Pulmonary artery endothelial cell (primary cell): ENCODE data around the gene PYM1. TPM values are rescaled to one million over a fixed set of nuclear protein-coding genes. Genes with fewer than 3 reads are reported as not detected.
"Not testable (repeated sequence)": the region's sequence is repeated elsewhere in the genome, so short reads cannot be mapped to it uniquely, and the experiment has no call there.

Experiments
- DNase-seq: peaks from one replicate; pipeline ENCODE4 v3.0.0-alpha.2; 2011; ENCODE audit warnings: low read depth, low spot score
- total RNA-seq: library from RNA; depleted of rRNA; stranded (reverse); fragments of >200 nt; gene quantifications from 2 replicates; pipeline ENCODE4 v1.2.3, GENCODE V29; 2014

PYM1 gene
- total RNA-seq, 1 donor from 2014 or later = 32.0 TPM

- no peak for DNase-seq
Measured at GRCh38 chr12:55912908-55913307, 14.8 kb downstream of the PYM1 start.

DNA sequence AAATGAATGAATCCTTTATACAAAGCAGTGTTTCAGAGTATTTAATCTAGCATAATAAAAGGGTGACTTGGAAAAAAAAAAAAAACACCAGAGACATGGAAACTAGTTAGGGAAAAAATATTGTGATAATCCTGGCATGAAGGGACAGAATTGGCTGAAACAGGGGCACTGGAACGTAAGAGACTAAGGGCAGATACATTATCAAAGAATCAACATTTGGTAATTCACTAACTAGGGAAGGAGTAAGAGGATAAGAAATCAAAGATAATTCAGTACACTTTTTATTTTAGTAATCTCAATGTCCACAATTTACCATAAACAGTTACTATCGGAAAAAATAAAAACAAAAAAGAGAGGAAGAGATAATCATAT lies 18.2 kb downstream of the PYM1 start:
- DNase-seq = no peak

DNA sequence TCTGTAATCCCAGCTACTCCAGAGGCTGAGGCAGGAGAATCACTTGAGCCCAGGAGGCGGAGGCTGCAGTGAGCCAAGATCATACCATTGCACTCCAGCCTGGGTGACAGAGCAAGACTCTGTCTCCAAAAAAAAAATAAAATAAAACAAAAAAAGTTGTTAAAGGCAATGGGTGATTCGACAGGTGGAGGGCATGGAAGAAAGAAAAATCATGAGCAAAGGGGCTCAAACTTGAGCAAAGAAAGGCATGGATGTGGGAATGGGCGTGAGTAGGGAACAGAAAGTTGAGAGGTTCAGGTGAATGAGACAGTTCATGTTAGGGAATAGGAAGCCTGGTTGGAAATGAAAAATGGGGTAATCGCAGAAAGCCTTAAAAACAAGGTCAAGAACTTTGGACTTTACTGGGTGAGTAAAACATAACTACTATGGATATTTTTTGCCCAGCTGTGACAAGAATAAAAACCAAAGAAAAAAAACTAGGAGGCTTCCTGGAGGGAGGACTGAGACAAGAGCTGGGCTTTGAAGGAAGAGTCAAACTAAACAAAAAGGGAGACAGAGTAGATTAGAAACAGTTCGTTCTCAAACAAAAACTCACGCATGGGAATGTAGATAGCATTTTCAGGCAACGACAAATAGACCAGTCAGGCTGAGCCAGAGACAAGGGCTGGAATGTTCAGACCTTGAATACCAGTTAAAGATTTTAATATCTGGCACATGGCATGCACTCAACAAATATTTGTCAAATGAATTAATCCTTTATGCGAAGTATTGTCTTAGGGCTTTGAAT lies 18.8 kb downstream of the PYM1 start:
- DNase-seq = no peak

- DNase-seq = no peak
Measured at GRCh38 chr12:55906056-55906455, 21.6 kb downstream of the PYM1 start.

- no peak for DNase-seq
Measured at GRCh38 chr12:55901881-55902490, 25.7 kb downstream of the PYM1 start.

- no peak for DNase-seq
Measured at GRCh38 chr12:55899082-55899481, 28.6 kb downstream of the PYM1 start.

GRCh38 chr12:55893723-55894122 lies 34.0 kb downstream of the PYM1 start:
- DNase-seq = no peak

GRCh38 chr12:55891310-55891709 lies 36.4 kb downstream of the PYM1 start:
- no peak for DNase-seq

GRCh38 chr12:55885113-55885512 lies 42.6 kb downstream of the PYM1 start:
- no peak for DNase-seq

DNA sequence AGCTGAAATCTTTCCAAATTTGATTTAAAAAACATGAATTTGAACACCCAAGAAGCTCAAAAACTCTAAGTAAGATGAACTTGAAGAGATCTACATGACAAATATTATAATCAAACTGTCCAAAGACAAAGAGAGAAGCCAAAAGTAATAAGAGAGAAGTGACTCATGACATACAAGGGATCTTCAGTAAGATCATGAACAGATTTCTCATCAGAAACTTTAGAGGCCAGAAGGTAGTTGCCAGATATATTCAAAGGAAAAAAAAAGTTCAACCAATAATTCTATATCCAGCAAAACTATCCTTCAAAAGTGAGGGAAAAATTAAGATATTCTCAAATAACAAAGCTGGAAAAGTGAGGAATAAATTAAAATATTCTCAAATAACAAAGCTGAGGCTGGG lies 49.9 kb downstream of the PYM1 start:
- DNase-seq = no peak

GRCh38 chr12:55875704-55876467 lies 51.8 kb downstream of the PYM1 start:
- no peak for DNase-seq

GRCh38 chr12:55874443-55874842 lies 53.3 kb downstream of the PYM1 start:
- no peak for DNase-seq

DNA sequence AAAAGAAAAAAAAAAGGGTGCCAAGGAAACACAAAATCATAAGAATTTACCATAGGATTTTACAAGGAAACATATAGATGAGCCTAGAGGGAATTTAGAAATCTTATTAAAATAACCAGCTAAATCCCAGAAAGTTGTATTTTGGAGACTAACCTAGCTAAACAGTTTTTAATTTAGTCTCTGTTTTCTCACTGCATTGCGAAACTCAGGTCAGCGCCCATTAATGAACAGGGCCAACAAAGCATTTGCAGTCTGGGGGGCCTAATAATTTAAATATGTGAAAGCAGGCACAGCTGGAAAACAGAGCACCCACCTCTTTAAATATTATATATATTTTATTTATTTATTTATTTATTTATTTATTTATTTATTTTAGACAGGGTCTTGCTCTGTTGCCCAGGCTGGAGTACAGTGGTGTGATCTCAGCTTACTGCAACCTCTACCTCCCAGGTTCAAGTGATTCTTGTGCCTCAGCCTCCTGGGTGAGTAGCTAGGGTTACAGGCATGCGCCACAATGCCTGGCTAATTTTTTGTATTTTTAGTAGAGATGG lies 61.2 kb downstream of the PYM1 start:
- DNase-seq = not testable (repeated sequence)

- DNase-seq = no peak
Measured at GRCh38 chr12:55865327-55865726, 62.4 kb downstream of the PYM1 start.

DNA sequence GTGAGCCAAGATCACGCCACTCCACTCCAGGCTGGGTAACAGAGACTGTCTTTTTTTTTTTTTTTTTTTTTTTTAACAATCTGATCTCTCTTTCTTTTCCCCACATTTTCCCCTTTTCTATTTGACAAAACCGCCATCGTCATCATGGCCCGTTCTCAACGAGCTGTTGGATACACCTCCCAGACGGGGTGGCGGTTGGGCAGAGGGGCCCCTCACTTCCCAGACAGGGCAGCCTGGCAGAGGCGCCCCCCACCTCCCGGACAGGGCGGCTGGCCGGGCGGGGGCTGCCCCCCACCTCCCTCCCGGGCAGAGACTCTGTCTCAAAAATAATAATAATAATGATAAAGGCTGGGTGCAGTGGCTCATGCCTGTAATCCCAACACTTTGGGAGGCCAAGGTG lies 64.8 kb downstream of the PYM1 start:
- not testable (repeated sequence) for DNase-seq

GRCh38 chr12:55862286-55862685 lies 65.4 kb downstream of the PYM1 start:
- DNase-seq = no peak

DNA sequence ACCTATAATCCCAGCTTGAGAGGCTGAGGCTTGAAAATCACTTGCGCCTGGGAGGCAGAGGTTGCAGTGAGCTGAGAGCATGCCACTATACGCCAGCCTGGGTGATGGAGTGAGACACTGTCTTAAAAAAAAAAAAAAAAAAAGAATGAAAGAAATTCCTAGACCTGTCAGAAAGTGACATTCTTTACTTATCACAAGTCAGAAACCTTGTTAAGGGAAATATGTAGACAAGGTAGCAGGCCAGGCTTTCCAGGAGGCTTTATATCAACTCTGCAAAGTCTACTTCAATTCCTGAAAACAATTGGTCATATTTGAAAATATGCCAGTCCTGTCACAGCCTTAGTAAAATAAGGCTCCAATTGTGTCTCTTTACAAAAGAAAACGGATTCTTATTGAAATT lies 65.8 kb downstream of the PYM1 start:
- no peak for DNase-seq

GRCh38 chr12:55861396-55861795 lies 66.3 kb downstream of the PYM1 start:
- no peak for DNase-seq

GRCh38 chr12:55852740-55853139 lies 75.0 kb downstream of the PYM1 start:
- no peak for DNase-seq
